ENCODE results near the gene KIF1C.
"Not testable (repeated sequence)": the region's sequence is repeated elsewhere in the genome, so short reads cannot be mapped to it uniquely, and the experiment has no call there.

Gene KIF1C

GRCh38 chr17:5002121-5002788, 4.5 kb downstream of the KIF1C start:
- DNase-seq: no peak

- DNase-seq: no peak
Measured at GRCh38 chr17:5003214-5003867, 5.6 kb downstream of the KIF1C start.

GRCh38 chr17:5011928-5012327, 14.2 kb downstream of the KIF1C start:
- DNase-seq: no peak

DNA sequence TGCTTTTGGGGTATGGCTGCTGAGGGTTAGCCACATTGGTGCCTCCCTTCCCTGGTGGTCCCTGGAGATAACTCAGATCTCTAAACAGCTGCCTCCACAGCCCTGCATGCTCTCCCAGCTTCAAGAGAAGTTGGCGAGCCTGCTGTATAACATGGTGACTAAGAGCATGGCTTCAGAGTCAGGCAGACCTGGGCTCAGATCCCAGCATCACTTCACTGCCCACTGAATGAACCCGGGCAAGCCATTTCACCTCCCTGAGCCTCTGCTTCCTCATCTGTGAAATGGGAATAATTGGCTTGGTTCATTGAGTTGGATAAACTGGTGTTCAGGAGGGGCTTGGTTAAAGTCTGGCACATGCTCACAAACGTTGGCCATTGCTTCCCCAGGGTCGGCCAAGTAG, 16.6 kb downstream of the KIF1C start:
- no peak for DNase-seq

DNA sequence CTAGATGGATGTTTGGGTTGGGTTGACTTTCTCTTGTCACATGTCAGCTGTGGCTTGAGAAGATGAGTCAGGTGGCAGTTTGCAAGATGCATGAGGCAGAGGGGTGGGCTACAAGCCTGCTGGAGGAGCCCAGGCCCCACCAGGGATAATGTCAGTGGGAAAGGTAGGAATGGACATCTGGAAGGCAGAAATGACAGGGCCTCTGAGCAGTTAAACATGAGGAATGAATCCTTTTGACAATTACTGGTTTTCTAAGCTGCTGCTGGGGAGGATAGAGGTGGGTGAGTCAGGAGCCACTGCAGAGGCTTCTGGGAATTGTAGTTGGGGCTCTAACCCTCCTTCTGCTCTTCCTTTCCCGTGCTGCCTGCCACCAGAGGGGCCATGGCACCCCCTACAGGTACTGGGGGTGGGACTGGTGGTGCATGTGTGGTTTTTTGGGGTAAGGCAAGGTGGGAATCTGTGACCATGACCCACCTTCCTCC, 21.8 kb downstream of the KIF1C start:
- DNase-seq: peak; percentile 48

DNA sequence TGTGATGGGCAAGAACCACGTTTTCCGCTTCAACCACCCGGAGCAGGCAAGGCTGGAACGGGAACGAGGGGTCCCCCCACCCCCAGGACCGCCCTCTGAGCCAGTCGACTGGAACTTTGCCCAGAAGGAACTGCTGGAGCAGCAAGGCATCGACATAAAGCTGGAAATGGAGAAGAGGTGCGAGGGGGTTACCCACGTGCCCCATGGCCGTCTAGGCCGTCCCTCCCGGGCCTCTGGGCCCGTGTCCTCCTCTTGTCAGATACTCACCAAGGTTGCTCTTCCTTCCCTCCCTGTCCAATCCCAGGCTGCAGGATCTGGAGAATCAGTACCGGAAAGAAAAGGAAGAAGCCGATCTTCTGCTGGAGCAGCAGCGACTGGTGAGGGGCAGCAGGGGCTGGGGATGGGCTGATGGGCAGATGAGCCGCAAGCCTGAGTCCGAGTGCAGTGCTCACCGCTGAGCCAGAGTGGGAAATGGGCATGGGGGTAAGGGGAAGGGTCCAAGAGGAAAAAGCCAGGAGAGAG, 22.8 kb downstream of the KIF1C start:
- no peak for DNase-seq

DNA sequence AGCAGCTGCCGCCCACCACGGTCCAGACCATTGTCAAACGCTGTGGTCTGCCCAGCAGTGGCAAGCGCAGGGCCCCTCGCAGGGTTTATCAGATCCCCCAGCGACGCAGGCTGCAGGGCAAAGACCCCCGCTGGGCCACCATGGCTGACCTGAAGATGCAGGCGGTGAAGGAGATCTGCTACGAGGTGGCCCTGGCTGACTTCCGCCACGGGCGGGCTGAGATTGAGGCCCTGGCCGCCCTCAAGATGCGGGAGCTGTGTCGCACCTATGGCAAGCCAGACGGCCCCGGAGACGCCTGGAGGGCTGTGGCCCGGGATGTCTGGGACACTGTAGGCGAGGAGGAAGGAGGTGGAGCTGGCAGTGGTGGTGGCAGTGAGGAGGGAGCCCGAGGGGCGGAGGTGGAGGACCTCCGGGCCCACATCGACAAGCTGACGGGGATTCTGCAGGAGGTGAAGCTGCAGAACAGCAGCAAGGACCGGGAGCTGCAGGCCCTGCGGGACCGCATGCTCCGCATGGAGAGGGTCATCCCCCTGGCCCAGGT, 24.5 kb downstream of the KIF1C start:
- DNase-seq: no peak

DNA sequence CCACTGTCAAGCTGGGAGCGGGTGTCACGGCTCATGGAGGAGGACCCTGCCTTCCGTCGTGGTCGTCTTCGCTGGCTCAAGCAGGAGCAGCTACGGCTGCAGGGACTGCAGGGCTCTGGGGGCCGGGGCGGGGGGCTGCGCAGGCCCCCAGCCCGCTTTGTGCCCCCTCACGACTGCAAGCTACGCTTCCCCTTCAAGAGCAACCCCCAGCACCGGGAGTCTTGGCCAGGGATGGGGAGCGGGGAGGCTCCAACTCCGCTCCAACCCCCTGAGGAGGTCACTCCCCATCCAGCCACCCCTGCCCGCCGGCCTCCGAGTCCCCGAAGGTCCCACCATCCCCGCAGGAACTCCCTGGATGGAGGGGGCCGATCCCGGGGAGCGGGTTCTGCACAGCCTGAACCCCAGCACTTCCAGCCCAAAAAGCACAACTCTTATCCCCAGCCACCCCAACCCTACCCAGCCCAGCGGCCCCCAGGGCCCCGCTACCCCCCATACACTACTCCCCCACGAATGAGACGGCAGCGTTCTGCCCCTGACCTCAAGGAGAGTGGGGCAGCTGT, 25.9 kb downstream of the KIF1C start:
- DNase-seq: no peak

- no peak for DNase-seq
Measured at GRCh38 chr17:5024604-5025003, 26.9 kb downstream of the KIF1C start.

DNA sequence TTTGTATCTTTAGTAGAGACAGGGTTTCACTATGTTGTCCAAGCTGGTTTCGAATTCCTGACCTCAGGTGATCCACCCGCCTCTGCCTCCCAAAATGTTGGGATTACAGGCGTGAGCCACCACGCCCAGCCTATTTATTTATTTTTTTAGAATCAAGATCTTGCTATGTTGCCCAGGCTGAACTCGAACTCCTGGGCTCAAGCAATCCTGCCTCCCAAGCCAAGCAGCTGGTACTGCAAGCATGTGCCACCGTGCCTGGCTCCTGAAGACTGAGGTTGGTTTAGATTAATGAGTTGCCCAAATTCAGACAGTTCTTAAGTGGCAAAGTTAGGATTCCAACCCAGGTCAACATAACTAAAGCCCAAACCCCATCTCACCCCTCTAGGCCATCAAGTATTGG, 29.5 kb downstream of the KIF1C start:
- DNase-seq: no peak

- DNase-seq: no peak
Measured at GRCh38 chr17:5027916-5028315, 30.2 kb downstream of the KIF1C start.

DNA sequence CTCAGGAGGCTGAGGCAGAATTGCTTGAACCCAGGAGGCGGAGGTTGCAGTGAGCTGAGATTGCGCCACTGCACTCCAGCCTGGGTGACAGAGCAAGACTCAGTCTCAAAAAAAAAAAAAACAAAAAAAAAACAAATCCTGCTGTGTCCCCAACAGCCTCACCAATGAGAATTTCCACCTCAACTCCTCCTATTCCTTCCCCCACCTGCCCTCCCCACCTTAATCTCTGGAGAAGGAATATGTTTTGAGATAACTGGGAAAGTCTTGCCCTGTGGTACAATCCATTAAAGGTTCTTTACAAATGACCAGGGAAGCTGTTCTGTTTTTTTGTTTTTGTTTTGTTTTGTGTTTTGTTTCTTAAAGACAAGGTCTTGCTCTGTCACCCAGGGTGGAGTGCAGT, 32.4 kb downstream of the KIF1C start:
- DNase-seq: not testable (repeated sequence)

DNA sequence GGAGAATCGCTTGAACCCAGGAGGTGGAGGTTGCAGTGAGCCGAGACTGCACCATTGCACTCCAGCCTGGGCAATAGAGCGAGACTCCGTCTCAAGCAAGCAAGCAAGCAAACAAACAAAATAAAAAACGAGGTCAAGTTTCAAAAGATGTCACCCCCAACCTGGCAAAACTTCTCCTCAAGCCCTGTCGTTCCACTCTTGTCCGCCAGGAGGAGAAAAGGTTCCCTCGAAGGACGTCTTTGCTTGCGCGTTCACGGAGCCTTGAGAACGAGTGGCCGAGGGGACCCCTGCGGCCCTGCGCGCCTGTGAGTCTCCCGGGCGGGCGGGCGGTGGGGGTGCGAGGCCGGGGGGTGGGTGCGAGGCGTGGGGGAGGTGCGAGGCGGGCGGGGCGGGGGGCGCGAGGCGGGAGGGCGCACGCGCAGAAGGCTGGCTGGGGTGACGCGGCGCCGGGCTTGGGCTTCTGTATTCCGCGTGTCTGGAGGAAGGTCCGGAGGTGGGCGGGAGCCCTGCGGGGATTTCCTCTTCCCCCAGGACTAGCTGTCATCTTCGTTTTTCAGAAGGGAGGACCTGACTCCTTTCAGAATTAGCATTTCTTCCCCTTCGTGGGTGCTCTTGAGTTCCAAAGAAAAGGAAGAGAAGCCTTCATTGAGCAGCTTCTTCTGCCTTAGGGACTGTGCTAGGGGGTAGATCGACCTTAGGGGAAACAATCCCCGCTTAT, 33.8 kb downstream of the KIF1C start:
- peak; percentile 83 for DNase-seq

GRCh38 chr17:5032865-5033264, 35.1 kb downstream of the KIF1C start:
- DNase-seq: no peak

DNA sequence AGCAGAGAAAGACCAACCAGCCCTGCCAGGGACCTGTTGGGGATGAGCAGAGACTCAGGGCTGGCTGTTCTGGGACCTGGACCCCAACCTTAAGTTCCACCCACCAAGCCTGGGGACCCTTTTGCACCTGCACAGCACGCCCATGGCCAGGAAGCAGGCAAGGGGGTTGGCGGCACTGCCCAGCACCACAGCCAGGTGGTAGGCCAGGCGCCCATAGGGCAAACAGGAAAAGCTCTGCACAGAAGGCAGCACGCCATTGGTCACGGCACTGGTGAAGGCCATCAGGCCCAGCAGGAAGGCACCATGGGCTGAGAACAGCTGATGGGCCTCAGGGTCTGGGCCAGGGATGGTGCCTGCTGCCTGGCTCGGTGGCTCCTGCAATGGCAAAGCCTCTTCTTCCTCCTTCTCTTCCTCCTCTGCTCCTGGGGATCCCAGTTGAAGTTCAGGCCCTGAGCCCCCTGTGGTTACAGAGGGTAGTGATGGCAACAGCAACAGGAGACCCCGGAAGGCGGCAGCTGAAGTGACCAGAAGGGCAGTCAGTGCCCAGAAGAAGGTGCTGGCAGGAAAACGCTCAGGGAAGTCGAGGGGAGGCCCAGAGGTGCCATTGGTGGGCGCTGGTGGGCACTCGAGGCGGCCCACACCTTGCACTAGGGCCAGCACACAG, 35.7 kb downstream of the KIF1C start:
- no peak for DNase-seq

DNA sequence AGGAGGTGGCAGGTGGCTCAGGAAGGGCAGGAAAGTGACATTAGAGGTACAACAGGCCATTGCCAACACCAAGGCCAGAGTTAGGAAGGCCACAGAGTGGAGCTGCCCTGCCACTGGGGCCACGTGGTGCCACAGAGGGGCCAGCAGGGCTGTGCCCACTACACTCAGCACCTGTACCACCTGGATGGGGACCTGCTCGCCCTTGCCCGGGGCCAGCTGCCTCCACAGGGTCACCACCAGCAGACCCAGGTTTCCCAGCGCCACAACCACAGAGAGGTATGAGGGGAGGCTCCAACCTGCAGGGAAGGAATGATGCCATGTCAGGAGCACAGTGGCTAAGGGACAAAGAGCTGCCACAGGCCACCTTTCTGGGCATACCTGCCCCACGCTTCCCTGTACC, 36.3 kb downstream of the KIF1C start:
- DNase-seq: no peak

GRCh38 chr17:5034651-5035050, 36.9 kb downstream of the KIF1C start:
- DNase-seq: no peak

GRCh38 chr17:5035315-5035714, 37.6 kb downstream of the KIF1C start, which contains the start of gene SLC52A1:
Gene SLC52A1, minus strand, starts transcription at chr17:5035426. Its CDS starts 820 bp downstream, at chr17:5034606.
- no peak for DNase-seq

GRCh38 chr17:5042157-5043022, 44.6 kb downstream of the KIF1C start:
- DNase-seq: no peak

DNA sequence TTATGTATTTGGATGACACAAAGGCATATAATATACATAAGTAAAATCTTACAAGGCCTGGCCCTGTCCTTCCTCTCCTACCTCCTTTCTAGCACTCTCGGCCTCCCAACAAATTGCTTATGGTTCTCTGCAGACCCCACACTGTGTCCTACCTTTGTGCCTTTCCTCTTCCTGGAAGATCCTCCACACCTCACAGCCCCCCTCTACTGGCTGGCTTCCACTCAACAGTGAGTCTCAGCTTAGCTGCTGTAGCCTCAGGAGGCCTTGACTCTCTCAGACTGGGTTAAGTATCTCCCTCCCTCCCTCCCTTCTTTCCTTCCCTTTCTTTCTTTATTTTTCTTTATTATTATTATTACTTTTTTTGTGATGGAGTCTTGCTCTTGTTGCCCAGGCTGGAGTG, 45.8 kb downstream of the KIF1C start:
- no peak for DNase-seq

GRCh38 chr17:5044630-5045029, 46.9 kb downstream of the KIF1C start:
- no peak for DNase-seq

DNA sequence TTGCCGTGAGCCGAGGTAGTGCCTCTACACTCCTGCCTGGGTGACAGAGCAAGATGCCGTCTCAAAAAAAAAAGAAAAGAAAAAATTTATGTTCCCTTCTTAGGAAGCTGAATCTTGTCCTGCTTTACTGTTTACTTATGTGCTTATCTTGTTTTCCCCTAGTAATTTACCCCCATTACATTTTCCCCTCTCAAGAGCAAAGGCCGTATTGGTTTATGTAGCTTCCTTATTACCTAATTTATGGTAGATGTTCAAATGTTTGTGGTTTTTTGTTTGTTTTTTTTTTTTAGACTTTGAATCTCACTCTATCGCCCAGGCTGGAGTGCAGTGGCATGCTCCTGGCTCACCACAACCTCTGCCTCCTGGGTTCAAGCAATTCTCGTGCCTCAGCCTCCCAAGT, 47.7 kb downstream of the KIF1C start:
- DNase-seq: no peak
